ENCODE data around the gene SGTA. TPM values are rescaled to one million over a fixed set of nuclear protein-coding genes. Genes with fewer than 3 reads are reported as not detected.

Gene SGTA
- total and polyA plus RNA-seq, 2 of the 8 experiments (the other 6 are each of a cell fraction or from before 2014, with no cell fraction given) = 86.8 to 130 TPM

DNA sequence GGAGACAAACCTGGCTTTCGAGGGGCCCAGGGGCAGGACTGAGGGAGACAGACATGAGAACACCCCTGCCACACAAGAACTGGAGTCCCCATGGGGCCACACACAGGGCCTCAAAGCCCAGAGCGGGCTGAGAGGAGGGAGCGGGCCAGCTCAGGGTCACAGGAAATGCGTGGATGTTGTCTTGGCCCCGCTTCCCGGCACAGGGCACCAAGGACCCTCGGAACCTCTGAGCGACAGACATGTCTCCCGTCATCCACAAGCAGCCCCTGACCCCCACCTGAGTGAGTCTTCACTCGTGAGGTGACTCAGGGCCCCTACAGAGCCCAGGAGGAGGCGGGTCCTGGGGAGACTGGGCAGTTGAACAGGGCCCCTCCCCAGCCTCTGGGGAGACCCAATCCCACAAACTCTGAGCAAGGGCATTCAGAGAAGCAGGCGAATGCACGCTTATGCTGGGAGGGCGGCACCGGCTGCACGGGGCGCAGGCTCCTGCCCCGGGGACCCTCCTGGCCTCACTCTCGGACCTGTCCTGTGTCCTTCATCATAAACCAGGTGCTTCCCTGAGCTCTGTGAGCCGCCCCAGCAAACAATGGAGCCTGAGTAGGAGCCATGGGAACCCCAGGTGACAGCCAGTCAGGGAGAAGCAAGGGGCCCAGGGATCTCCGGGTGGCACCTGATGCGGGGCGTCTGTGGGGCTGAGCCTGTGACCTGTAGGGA is 20.1 kb downstream of the SGTA start:
- no peaks in the 10 kb centered on the region for H3K23me2 ChIP-seq (ENCODE audit: low read depth, low read length)
- FAIRE-seq (no peak), DNase-seq (ENCODE audit: low read depth in 1 of 2, low spot score in 2 of 2) (no peak)
- POLR2A ChIA-PET (ENCODE audit: partially characterized antibody) = no interaction called here
- TF ChIP-seq SAP30 (IDR thresholded peaks at IDR 0.05; ENCODE audit: insufficient read depth, insufficient replicate concordance, low read length) = no peak
- no peak for TF ChIP-seq TBP (IDR thresholded peaks at IDR 0.05; ENCODE audit: low read depth, low read length)
- no peak for TF ChIP-seq CHD2 (IDR thresholded peaks at IDR 0.05; ENCODE audit: low read length)
- no peak for TF ChIP-seq RAD21 (IDR thresholded peaks at IDR 0.05 in 1 of 2, conservative IDR thresholded peaks at IDR 0.05 in 1 of 2; ENCODE audit: low read depth in 2 of 2, low read length in 2 of 2)
- H3K23ac ChIP-seq (ENCODE audit: insufficient read length) = no peak overlapping the region
- no peak overlapping the region for H2BK120ac ChIP-seq (replicated peaks; ENCODE audit: low read depth, low read length)
- H4K20me1 ChIP-seq (replicated peaks in 1 of 2; ENCODE audit: control insufficient read depth in 1 of 2, insufficient read depth in 2 of 2, low read length in 2 of 2) = peaks cover 4 to 10% of the 10 kb centered on the region in 2 experiments
- no peaks in the 10 kb centered on the region for H3K27me3 ChIP-seq (replicated peaks in 1 of 4; ENCODE audit: control insufficient read depth in 3 of 4, extremely low read depth in 1 of 4, insufficient read depth in 3 of 4, low read length in 3 of 4)
- H2BK15ac ChIP-seq (ENCODE audit: low read length) = no peak overlapping the region
- H3K9me3 ChIP-seq (ENCODE audit: insufficient read depth in 2 of 2, low read depth in 1 of 2, low read length in 1 of 2) = no peaks in the 10 kb centered on the region
- H3K4me2 ChIP-seq (ENCODE audit: insufficient read depth in 1 of 2, low read depth in 2 of 2, low read length in 2 of 2) = no peak overlapping the region
- H3K27ac ChIP-seq (ENCODE audit: low read depth, low read length) = no peak overlapping the region
- WGBS, 2 experiments (ENCODE audit: extremely low coverage in 1 of 2, insufficient coverage in 1 of 2, insufficient read length in 1 of 2, insufficient replicate concordance in 2 of 2, low coverage in 1 of 2, low lambda C conversion rate in 2 of 2, missing lambda C conversion rate in 1 of 2) = 94% methylated on average over 21 of the region's 23 CpGs; no CpG with 5 or more reads in 1 of the 2 experiments
- H2AK5ac ChIP-seq (ENCODE audit: low read depth, low read length) = no peak overlapping the region
- H3K56ac ChIP-seq (replicated peaks; ENCODE audit: insufficient read length, low read depth, low read length) = no peak overlapping the region
- H2BK5ac ChIP-seq (ENCODE audit: low read depth, low read length) = no peak overlapping the region
- no peak overlapping the region for H2BK20ac ChIP-seq (ENCODE audit: low read length)
- no peaks in the 10 kb centered on the region for H3K79me2 ChIP-seq (ENCODE audit: control insufficient read depth in 1 of 2, insufficient read depth in 2 of 2, low read length in 2 of 2)
- no peak overlapping the region for H3K9ac ChIP-seq (replicated peaks in 1 of 4; ENCODE audit: extremely low read depth in 1 of 4, low read depth in 3 of 4, low read length in 3 of 4)
- H3K18ac ChIP-seq (ENCODE audit: extremely low read depth, low read length) = no peak overlapping the region
- H2AFZ ChIP-seq (ENCODE audit: low read length) = no peak overlapping the region
- H3K79me1 ChIP-seq (ENCODE audit: low read depth, low read length) = no peaks in the 10 kb centered on the region
- peaks cover 19 to 63% (median 36%) of the 10 kb centered on the region in 4 experiments; a peak in 7 of 8 replicates for H3K36me3 ChIP-seq (ENCODE audit: control insufficient read depth in 2 of 4, insufficient read depth in 4 of 4, low read length in 3 of 4)
- H3K14ac ChIP-seq (ENCODE audit: insufficient read length) = no peak overlapping the region
- H2BK12ac ChIP-seq (ENCODE audit: low read depth, low read length) = no peak overlapping the region
- no peak overlapping the region for H3K4me3 ChIP-seq (ENCODE audit: extremely low read depth in 1 of 4, insufficient read depth in 2 of 4, low read depth in 3 of 4, low read length in 4 of 4)
- H4K5ac ChIP-seq (ENCODE audit: insufficient read length, low read depth, low read length) = no peak overlapping the region
- H4K91ac ChIP-seq (replicated peaks; ENCODE audit: insufficient read length, low read length) = no peak overlapping the region
- no peak overlapping the region for H4K8ac ChIP-seq (ENCODE audit: extremely low read depth, insufficient read depth, low read length)
- H3K4ac ChIP-seq (replicated peaks; ENCODE audit: insufficient read length, low read depth, low read length) = no peak overlapping the region
- H3K4me1 ChIP-seq (replicated peaks in 1 of 4; ENCODE audit: control insufficient read depth in 3 of 4, insufficient read depth in 4 of 4, low read length in 3 of 4) = no peaks in the 10 kb centered on the region
- CTCF ChIA-PET (ENCODE audit: partially characterized antibody) = interaction anchor here (1.1 kb wide), 1 partner anchor 13 kb away, joined by 3 read pairs; no protein-coding TSS in a partner anchor

Data from H1 (cell line).